Uterus (tissue), 4 donors: ENCODE results near the gene CST3. TPM values are rescaled to one million over a fixed set of nuclear protein-coding genes. Genes with fewer than 3 reads are reported as not detected.

Experiments
- DNase-seq, 2 donors: peaks; one replicate each; pipeline ENCODE4 v3.0.0-alpha.2; 2019 to 2020
- H3K27ac ChIP-seq, 2 donors: fragments of 200-600 bp; sonication (generic); 1 replicate in 1 of 2; 2 replicates in 1 of 2; pipeline ENCODE4 v1.5.1; 2016 to 2018
- H3K27me3 ChIP-seq, 2 donors: fragments of 200-600 bp; sonication (generic); one replicate each; pipeline ENCODE4 v1.5.1; 2018 to 2019; ENCODE audit warnings: control low read depth in 1 of 2
- H3K36me3 ChIP-seq, 2 donors: fragments of 200-600 bp; sonication (generic); one replicate each; pipeline ENCODE4 v1.5.1; 2019; ENCODE audit warnings: control low read depth in 1 of 2
- H3K4me1 ChIP-seq, 2 donors: fragments of 200-600 bp; sonication (generic); one replicate each; pipeline ENCODE4 v1.5.1; 2018 to 2019; ENCODE audit warnings: control low read depth in 1 of 2
- H3K4me3 ChIP-seq, 2 donors: fragments of 200-600 bp; sonication (generic); 1 replicate in 1 of 2; 2 replicates in 1 of 2; pipeline ENCODE4 v1.5.1; 2018 to 2019; ENCODE audit warnings: mild to moderate bottlenecking in 1 of 2
- H3K9me3 ChIP-seq, 2 donors: fragments of 200-600 bp; sonication (generic); one replicate each; pipeline ENCODE4 v1.5.1; 2019; ENCODE audit warnings: control low read depth in 1 of 2
- POLR2A ChIP-seq, 2 donors: fragments of 450-650 bp; IDR thresholded peaks; one replicate each; pipeline ENCODE4 v1.6.1; 2016; ENCODE audit warnings: antibody characterized with exemption in 2 of 2, mild to moderate bottlenecking in 1 of 2, moderate library complexity in 1 of 2
- intact Hi-C: fragments of 100-400 bp; cut with DNase I; formaldehyde crosslinking; loops from one replicate; pipeline ENCODE4 v1.15.1; 2023; ENCODE audit warnings: low total_unique reads
- total RNA-seq, 4 donors: library from RNA; depleted of rRNA in 3 of 4; stranded (reverse); fragments of >200 nt in 3 of 4; gene quantifications; one replicate each; pipeline versions ENCODE4 v1.1.0 to v1.2.4, GENCODE V29; 2014 to 2023
- TF ChIP-seq, protein P1 (sequence below), 4 experiments: fragments of 200-600 bp in 2 of 4; fragments of 450-650 bp in 2 of 4; sonication (generic) in 2 of 4; IDR thresholded peaks; one replicate each; pipeline ENCODE4 v1.5.1; 2016 to 2019; ENCODE audit warnings: antibody characterized with exemption in 4 of 4, mild to moderate bottlenecking in 2 of 4, moderate library complexity in 1 of 4
- donor health status: DM: yes; HTN: yes; CAD: no.

Gene CST3
- total RNA-seq, 4 donors from 2014 or later: 205 to 1,148 (median 624) TPM

- H3K4me1 ChIP-seq: no peaks in the 10 kb centered on the region
- no peaks in the 10 kb centered on the region for H3K27me3 ChIP-seq
- no peaks in the 10 kb centered on the region for H3K9me3 ChIP-seq
- no peak overlapping the region for H3K4me3 ChIP-seq
- no peak for DNase-seq
- no peak for TF ChIP-seq POLR2A (IDR thresholded peaks at IDR 0.05)
- TF ChIP-seq, protein P1, sequence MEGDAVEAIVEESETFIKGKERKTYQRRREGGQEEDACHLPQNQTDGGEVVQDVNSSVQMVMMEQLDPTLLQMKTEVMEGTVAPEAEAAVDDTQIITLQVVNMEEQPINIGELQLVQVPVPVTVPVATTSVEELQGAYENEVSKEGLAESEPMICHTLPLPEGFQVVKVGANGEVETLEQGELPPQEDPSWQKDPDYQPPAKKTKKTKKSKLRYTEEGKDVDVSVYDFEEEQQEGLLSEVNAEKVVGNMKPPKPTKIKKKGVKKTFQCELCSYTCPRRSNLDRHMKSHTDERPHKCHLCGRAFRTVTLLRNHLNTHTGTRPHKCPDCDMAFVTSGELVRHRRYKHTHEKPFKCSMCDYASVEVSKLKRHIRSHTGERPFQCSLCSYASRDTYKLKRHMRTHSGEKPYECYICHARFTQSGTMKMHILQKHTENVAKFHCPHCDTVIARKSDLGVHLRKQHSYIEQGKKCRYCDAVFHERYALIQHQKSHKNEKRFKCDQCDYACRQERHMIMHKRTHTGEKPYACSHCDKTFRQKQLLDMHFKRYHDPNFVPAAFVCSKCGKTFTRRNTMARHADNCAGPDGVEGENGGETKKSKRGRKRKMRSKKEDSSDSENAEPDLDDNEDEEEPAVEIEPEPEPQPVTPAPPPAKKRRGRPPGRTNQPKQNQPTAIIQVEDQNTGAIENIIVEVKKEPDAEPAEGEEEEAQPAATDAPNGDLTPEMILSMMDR (IDR thresholded peaks at IDR 0.05): no peak
- H3K36me3 ChIP-seq: no peaks in the 10 kb centered on the region
- no peak overlapping the region for H3K27ac ChIP-seq
- intact Hi-C loops: loop anchor here (10.0 kb wide), 1 partner anchor 157 kb away; no protein-coding TSS in a partner anchor
Observed at GRCh38 chr20:23601715-23602114, 36.0 kb downstream of the CST3 start.

DNA sequence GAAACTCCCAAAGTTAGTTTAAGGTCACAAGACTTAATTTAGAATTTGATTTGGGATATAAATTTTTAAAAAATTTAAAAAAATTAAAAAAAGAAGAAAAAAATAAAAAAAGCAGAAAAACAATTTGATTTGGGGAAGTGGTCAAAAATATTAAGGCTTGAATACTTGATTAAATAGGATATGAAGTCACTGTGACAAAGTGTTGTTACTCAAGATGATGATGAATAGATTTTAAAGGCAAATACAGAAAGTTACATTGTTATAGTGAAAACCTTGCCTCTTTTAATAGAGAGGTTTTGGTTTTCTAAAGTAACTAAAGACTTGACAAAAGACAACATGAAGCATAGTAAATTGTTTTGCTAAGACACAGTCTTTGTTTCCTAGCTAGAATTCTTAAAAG is 39.3 kb downstream of the CST3 start:
- Histone ChIP-seq H3K27me3 (no peaks in the 10 kb centered on the region), H3K9me3 (no peaks in the 10 kb centered on the region), H3K27ac (no peak overlapping the region), H3K36me3 (no peaks in the 10 kb centered on the region), H3K4me1 (no peaks in the 10 kb centered on the region), H3K4me3 (no peak overlapping the region)
- no peak for TF ChIP-seq POLR2A (IDR thresholded peaks at IDR 0.05)
- TF ChIP-seq, protein P1 (IDR thresholded peaks at IDR 0.05): no peak
- DNase-seq: no peak
- intact Hi-C loops: no loop called here

- H3K9me3 ChIP-seq: no peaks in the 10 kb centered on the region
- H3K4me3 ChIP-seq: no peak overlapping the region
- H3K27me3 ChIP-seq: no peaks in the 10 kb centered on the region
- TF ChIP-seq POLR2A (IDR thresholded peaks at IDR 0.05): no peak
- TF ChIP-seq, protein P1 (IDR thresholded peaks at IDR 0.05): no peak
- intact Hi-C loops: no loop called here
- H3K36me3 ChIP-seq: no peaks in the 10 kb centered on the region
- no peak for DNase-seq
- no peaks in the 10 kb centered on the region for H3K4me1 ChIP-seq
- no peak overlapping the region for H3K27ac ChIP-seq
Observed at GRCh38 chr20:23596579-23597250, 41.0 kb downstream of the CST3 start.

DNA sequence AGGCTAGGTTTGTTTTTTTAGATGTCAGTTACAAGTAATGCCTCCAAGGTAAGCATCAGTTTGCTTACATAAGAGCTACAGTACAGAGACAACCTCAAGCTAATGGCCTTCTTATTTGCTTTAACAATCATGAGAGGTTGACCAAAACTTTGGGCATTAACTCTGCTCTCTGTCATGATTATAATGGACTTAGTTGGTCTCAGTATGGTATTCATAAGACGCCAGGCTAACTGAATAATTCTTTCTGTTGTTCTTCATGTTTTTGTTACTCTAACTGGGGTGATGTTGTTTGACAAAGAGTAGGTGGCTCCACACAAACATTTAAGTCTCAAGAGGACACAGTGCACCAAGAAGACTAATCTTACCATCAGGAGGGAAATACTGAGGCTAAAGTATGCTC is 41.8 kb downstream of the CST3 start:
- Histone ChIP-seq H3K27ac (no peak overlapping the region), H3K4me1 (no peaks in the 10 kb centered on the region), H3K27me3 (no peaks in the 10 kb centered on the region), H3K9me3 (no peaks in the 10 kb centered on the region), H3K36me3 (no peaks in the 10 kb centered on the region), H3K4me3 (no peak overlapping the region)
- TF ChIP-seq POLR2A (IDR thresholded peaks at IDR 0.05): no peak
- TF ChIP-seq, protein P1 (IDR thresholded peaks at IDR 0.05): no peak
- no peak for DNase-seq
- intact Hi-C loops: no loop called here

- Histone ChIP-seq H3K36me3 (no peaks in the 10 kb centered on the region), H3K4me3 (no peak overlapping the region), H3K4me1 (no peaks in the 10 kb centered on the region), H3K27ac (no peak overlapping the region), H3K9me3 (no peaks in the 10 kb centered on the region), H3K27me3 (no peaks in the 10 kb centered on the region)
- DNase-seq: no peak
- TF ChIP-seq, protein P1 (IDR thresholded peaks at IDR 0.05): no peak
- TF ChIP-seq POLR2A (IDR thresholded peaks at IDR 0.05): no peak
- intact Hi-C loops: no loop called here
Observed at GRCh38 chr20:23588434-23589403, 49.0 kb downstream of the CST3 start.
